ENCODE results near the gene ARRB2.

Gene ARRB2

GRCh38 chr17:4764595-4764994, 54.2 kb downstream of the ARRB2 start:
- DNase-seq (ENCODE audit: low spot score): no peak

- no peak for DNase-seq (ENCODE audit: low spot score)
Measured at GRCh38 chr17:4766201-4766600, 55.8 kb downstream of the ARRB2 start.

- DNase-seq (ENCODE audit: low spot score): no peak
Measured at GRCh38 chr17:4766723-4767122, 56.3 kb downstream of the ARRB2 start.

- DNase-seq (ENCODE audit: low spot score): no peak
Measured at GRCh38 chr17:4768298-4768697, 57.9 kb downstream of the ARRB2 start.

- DNase-seq (ENCODE audit: low spot score): no peak
Measured at GRCh38 chr17:4769628-4770027, 59.2 kb downstream of the ARRB2 start.
